ENCODE data around the gene PCNX2. TPM values are rescaled to one million over a fixed set of nuclear protein-coding genes. Genes with fewer than 3 reads are reported as not detected.

Gene PCNX2
- total RNA-seq, 1 donor from 2014 or later, result 12.8 TPM

DNA sequence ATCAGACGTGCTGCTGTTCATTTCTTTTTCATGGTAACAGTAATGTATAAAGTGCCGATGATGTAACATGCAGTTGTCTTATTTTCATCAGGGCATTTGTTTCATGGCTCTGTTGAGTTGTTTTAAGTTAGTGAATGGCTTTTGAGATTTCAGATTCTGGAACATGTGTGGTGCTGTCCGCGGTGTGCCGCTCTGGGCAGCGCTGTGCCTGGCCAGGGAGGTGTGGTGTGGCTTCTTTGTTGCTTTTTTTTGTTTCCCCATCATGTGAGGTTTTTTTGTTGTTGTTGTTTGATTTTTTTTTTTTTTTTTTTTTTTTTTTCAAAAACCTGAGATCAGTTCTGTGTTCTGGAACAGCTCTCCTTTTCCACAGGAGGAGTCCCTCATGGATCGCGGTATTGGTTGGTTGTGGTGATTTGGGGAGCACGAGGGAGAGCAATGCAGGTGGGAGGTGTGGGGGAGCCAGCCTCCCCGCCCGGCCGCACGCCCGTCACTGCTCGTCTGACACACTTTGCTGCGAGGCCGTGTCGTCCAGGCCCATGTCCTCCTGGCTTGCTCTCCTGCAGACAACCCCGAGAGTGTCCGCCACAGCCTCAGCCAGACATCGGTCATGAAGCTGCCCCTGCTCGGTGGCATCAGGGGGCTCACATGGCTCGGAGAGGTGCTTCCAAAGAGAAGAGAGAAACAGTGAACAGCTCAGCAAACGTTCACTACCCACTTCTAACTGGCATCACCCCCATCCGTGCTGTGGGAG, 311.5 kb downstream of the PCNX2 start:
- H3K4me3 Mint-ChIP-seq (ENCODE audit: low read depth), result no peak overlapping the region
- no peaks in the 10 kb centered on the region for H3K27me3 Mint-ChIP-seq (ENCODE audit: low read depth)
- no peaks in the 10 kb centered on the region for H3K9me3 Mint-ChIP-seq
- intact Hi-C loops (cut with micrococcal nuclease), result no loop called here
- no peak overlapping the region for H3K27ac Mint-ChIP-seq
- no peak for DNase-seq (ENCODE audit: low spot score)
- peaks cover 3% of the 10 kb centered on the region for H3K4me1 Mint-ChIP-seq (ENCODE audit: low read depth)
- H3K36me3 Mint-ChIP-seq (ENCODE audit: low read depth), result peaks cover 6% of the 10 kb centered on the region

DNA sequence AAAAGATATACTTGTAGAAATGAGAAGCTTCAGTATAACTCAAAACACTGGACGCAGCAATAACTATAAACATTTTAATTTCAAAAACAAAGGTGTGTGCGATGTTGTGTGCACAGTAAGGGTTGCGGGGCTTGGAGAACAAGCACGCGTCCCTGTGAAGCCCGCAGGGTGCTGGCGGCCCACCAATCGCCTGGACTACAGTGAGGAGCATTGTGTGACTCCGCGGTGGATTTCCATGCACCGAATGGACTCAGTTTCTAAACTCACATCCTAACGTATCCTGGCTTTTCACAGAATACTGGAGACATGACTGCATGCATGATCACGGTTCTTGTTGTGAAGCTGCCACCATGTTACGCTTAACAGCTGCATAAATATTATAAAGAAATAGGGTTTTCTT, 312.1 kb downstream of the PCNX2 start:
- intact Hi-C loops (cut with micrococcal nuclease), result no loop called here
- H3K4me3 Mint-ChIP-seq (ENCODE audit: low read depth), result no peak overlapping the region
- H3K9me3 Mint-ChIP-seq, result no peaks in the 10 kb centered on the region
- H3K27me3 Mint-ChIP-seq (ENCODE audit: low read depth), result no peaks in the 10 kb centered on the region
- DNase-seq (ENCODE audit: low spot score), result no peak
- peaks cover 10% of the 10 kb centered on the region for H3K36me3 Mint-ChIP-seq (ENCODE audit: low read depth)
- H3K27ac Mint-ChIP-seq, result no peak overlapping the region
- H3K4me1 Mint-ChIP-seq (ENCODE audit: low read depth), result peaks cover 9% of the 10 kb centered on the region

DNA sequence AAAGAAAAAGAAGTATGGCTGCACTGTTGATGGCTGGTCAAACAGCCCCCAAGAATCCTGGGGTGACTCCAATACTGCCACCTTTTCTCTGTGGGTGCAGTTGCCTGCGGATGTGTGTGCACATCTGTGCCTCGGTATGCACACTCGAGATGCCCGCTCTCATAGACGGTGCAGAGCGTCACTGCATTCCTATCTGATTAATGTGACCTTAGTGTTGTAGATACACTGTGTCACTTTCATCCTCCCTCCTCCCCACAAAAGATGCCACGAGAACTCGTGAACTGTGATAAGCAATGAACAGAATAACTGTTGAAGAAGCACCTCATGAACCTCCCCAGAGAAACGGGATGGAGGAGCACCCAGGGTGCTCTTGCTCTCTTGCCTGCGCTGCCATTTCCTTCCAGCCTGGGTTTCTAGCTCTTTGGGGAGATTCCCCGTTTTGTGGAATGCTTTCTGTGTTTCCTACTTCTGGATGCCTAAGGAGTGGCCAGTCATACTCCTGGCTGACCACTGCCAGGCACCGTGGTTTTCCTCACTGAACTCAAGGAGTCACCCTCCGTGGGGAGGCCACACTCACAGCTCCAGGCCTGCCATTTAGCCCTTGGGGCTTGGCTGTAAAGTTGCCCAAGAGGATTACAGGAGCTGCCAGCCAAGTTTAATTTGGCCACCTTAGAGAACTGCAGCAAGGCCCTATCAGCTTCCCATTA, 313.1 kb downstream of the PCNX2 start:
- Mint-ChIP-seq H3K27ac (no peak overlapping the region), H3K4me3 (ENCODE audit: low read depth) (no peak overlapping the region), H3K36me3 (ENCODE audit: low read depth) (peaks cover 18% of the 10 kb centered on the region), H3K9me3 (no peaks in the 10 kb centered on the region), H3K27me3 (ENCODE audit: low read depth) (no peaks in the 10 kb centered on the region), H3K4me1 (ENCODE audit: low read depth) (peaks cover 17% of the 10 kb centered on the region)
- intact Hi-C loops (cut with micrococcal nuclease), result no loop called here
- no peak for DNase-seq (ENCODE audit: low spot score)

DNA sequence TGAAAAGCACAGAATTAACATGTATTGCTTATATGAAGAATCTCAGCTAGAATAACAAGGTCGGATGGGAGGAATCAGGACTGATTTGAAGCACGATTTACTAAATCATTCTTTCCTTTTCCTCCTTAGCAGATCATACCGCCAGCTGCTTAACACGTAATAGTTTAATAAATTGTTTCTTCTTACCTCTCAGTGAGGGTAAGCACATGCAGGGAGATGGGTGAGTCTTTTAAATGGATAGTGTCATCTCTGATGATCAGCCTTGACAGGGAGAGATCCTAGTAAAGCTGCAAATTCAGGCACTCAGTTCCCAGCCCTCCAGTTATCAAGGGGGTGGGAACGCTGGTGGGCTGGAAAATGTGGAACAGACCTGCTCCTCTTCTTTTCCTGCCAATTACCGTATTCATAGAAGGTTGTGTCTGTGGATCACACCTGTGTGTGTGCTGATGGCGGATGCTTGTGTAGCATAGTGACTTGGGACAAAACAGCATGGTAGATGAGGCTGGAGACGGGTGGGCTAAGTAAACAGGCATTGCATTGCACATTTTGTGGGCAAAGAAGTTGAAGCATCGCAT, 314.5 kb downstream of the PCNX2 start:
- H3K4me1 Mint-ChIP-seq (ENCODE audit: low read depth), result peaks cover 17% of the 10 kb centered on the region
- no peaks in the 10 kb centered on the region for H3K27me3 Mint-ChIP-seq (ENCODE audit: low read depth)
- H3K36me3 Mint-ChIP-seq (ENCODE audit: low read depth), result peaks cover 28% of the 10 kb centered on the region
- intact Hi-C loops (cut with micrococcal nuclease), result no loop called here
- H3K9me3 Mint-ChIP-seq, result no peaks in the 10 kb centered on the region
- no peak for DNase-seq (ENCODE audit: low spot score)
- no peak overlapping the region for H3K4me3 Mint-ChIP-seq (ENCODE audit: low read depth)
- no peak overlapping the region for H3K27ac Mint-ChIP-seq

DNA sequence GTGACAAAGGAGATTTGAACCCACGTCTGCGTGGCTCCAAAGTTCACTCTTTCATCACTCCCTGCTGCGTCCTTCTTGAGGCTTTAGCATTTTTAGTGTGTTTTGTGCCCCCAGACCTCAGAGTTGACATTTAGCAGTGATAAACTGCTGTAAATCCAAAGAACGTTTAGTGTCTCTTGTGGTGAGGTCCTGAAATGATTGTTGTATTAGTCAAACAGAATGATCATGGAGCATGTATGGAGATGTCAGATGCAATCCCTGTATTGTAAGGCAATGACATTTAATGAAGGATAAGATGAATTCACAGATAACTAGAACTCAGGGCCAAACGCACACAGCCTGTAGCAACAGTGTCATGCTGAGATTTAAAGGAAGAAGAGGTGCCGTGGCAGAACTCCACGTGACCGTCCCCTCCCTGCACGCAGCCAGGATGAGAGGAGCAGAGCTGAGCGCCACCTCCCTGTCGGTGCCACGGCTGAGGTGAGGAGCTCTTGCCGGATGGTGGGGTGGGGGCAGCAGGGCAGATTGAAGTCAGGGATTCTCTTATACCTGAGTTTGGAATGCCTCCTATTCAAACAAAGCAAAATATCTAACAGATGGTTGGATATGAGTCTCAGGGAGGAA, 315.1 kb downstream of the PCNX2 start:
- Mint-ChIP-seq H3K27me3 (ENCODE audit: low read depth) (no peaks in the 10 kb centered on the region), H3K4me1 (ENCODE audit: low read depth) (peaks cover 17% of the 10 kb centered on the region), H3K9me3 (no peaks in the 10 kb centered on the region), H3K4me3 (ENCODE audit: low read depth) (no peak overlapping the region), H3K36me3 (ENCODE audit: low read depth) (peaks cover 28% of the 10 kb centered on the region), H3K27ac (no peak overlapping the region)
- intact Hi-C loops (cut with micrococcal nuclease), result no loop called here
- DNase-seq (ENCODE audit: low spot score), result no peak

DNA sequence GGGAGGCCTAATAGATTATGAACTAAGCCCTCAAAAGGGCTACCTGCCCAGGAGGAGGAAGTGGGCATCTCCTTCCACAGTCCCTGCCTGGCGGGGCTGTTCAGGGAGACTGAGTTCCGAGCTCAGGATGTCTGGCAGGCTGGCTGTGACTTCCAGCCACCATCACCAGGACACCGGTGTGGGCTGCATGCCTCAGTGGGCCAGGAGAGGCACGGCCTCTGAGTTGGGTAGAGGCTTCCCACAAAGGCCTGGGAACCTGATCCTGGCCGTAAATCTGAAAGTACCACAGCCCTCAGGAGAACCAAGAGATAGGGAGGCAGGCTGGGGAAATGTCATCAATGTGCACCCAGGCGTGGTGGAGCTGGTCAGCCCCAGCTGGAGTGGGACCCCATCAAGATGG, 316.0 kb downstream of the PCNX2 start:
- Mint-ChIP-seq H3K4me3 (ENCODE audit: low read depth) (no peak overlapping the region), H3K27ac (no peak overlapping the region), H3K27me3 (ENCODE audit: low read depth) (no peaks in the 10 kb centered on the region), H3K4me1 (ENCODE audit: low read depth) (peaks cover 21% of the 10 kb centered on the region), H3K9me3 (no peaks in the 10 kb centered on the region), H3K36me3 (ENCODE audit: low read depth) (peaks cover 36% of the 10 kb centered on the region)
- no peak for DNase-seq (ENCODE audit: low spot score)
- intact Hi-C loops (cut with micrococcal nuclease), result no loop called here

DNA sequence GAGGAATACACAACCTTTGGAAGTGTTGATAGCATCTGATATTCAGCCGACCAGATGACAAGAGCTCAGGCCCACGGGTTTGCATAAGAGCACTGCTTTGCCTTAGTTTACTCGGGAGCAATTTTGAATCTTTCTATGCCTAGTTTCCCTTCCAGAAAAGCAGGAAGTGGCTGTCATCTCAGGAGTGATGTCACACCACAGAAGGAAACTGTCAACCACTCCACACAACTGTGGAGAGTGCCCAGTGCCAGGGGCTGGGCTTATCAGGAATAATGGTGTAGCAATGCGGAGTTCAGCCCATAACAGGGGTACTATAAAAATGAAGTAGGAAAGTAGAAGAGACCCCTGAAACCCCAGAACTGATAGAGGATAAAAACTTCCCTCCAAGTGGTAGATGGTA, 316.7 kb downstream of the PCNX2 start:
- Mint-ChIP-seq H3K4me3 (ENCODE audit: low read depth) (peak overlapping the region; percentile 20), H3K36me3 (ENCODE audit: low read depth) (peaks cover 43% of the 10 kb centered on the region)
- no peak for DNase-seq (ENCODE audit: low spot score)

DNA sequence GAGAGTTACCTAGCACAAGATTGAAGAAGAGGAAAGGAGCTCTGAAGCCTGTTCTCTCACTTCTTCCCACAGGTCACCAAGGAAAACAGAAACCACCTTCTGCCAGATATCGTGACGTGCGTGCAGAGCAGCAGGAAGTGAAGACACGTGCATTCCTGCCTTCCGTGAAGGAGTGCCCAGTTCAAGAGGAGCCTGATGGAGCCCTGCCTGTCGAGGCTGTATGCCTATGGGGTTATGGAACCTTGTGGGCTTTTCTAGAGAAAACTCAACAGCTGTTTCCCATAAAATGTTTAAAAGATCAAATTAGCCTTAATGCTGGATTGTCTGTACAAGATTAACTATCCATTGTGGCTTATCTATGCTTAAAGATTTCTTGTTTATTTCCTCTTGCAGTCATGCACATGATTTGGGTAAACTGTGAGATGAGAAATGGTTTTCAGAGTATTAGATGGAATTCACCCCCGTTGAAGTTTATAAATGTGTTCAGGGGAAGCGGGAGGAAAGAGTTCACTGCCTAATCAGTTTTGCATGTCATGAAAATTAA, 317.4 kb downstream of the PCNX2 start:
- intact Hi-C loops (cut with micrococcal nuclease), result no loop called here
- peak overlapping the region; percentile 50 for H3K27ac Mint-ChIP-seq

More for the DNA sequence above, 316.7 kb downstream of the PCNX2 start:
- Mint-ChIP-seq H3K4me1 (ENCODE audit: low read depth) (peaks cover 24% of the 10 kb centered on the region), H3K9me3 (peaks cover 7% of the 10 kb centered on the region), H3K27ac (peak overlapping the region; percentile 63), H3K27me3 (ENCODE audit: low read depth) (no peaks in the 10 kb centered on the region)
- intact Hi-C loops (cut with micrococcal nuclease), result no loop called here

DNA sequence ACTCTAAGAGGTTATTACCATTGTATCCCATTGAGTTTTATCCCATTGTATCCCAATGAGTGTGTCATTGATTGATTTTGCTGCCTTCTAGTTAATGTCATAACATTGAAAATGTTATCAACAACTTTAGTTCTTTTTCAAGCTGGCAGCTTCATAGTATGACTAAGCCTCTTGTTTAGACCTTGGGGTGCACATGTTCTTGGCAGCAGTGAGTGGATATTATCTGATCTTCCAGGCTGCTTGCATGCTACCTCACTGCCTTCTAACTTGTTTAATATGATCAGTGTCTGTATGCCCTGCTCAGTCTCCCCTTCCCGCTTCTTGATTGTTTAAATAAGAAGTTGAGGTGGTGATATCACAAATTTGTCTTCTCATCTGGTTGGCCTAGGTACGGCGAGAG, 320.6 kb downstream of the PCNX2 start:
- intact Hi-C loops (cut with micrococcal nuclease), result no loop called here
- Mint-ChIP-seq H3K9me3 (peaks cover 26% of the 10 kb centered on the region), H3K36me3 (ENCODE audit: low read depth) (peaks cover 75% of the 10 kb centered on the region)

More for the DNA sequence above, 317.4 kb downstream of the PCNX2 start:
- Mint-ChIP-seq H3K9me3 (peaks cover 14% of the 10 kb centered on the region), H3K36me3 (ENCODE audit: low read depth) (peaks cover 47% of the 10 kb centered on the region), H3K4me3 (ENCODE audit: low read depth) (no peak overlapping the region), H3K27me3 (ENCODE audit: low read depth) (no peaks in the 10 kb centered on the region), H3K4me1 (ENCODE audit: low read depth) (peaks cover 24% of the 10 kb centered on the region)
- DNase-seq (ENCODE audit: low spot score), result no peak

DNA sequence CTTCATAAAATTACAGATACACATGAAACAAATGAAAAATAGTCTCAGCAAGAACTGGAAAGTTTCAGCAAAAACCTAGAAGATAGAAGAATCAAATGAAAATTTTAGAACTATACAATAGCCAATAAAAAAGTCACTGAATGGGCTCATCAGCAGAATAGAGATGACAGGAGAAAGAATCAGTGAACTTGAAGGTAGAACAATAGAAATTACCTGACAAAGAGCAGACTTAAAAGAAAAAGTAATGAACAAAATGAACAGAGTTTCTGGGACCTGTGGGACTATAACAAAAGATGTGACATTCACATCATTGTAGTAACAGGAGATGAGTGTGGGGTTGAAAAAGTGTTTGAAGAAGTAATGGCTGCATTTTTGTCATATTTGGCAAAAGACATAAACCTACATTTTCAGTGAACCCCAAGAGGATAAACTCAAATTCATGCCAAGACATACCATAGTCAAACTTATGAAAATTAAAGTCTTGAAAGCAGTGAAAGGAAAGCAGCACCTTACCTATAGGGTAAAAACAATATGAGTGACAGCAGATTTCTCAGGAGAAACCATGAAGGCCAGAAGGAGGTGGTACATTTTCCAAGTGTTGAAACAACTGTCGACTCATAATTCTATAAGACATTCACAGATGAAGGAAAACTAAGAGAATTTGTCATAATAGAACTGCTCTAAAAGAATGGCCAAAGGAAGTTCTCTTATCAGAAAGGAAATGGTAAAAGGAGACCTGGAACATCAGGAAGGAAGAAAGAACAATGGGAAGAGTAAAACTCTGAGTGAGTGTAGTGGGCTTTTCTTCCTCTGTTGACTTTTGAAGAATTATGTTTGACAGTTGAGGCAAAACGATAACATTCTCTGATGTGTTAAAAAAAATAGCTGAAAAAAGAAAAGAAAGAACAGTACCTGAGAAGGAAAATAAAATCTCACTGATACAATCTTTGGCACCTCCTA, 321.6 kb downstream of the PCNX2 start:
- Mint-ChIP-seq H3K4me1 (ENCODE audit: low read depth) (peaks cover 22% of the 10 kb centered on the region), H3K27me3 (ENCODE audit: low read depth) (no peaks in the 10 kb centered on the region), H3K36me3 (ENCODE audit: low read depth) (peaks cover 82% of the 10 kb centered on the region), H3K4me3 (ENCODE audit: low read depth) (no peak overlapping the region), H3K9me3 (peaks cover 26% of the 10 kb centered on the region), H3K27ac (no peak overlapping the region)
- intact Hi-C loops (cut with micrococcal nuclease), result no loop called here
- no peak for DNase-seq (ENCODE audit: low spot score)

More for the DNA sequence above, 320.6 kb downstream of the PCNX2 start:
- Mint-ChIP-seq H3K4me1 (ENCODE audit: low read depth) (peaks cover 24% of the 10 kb centered on the region), H3K27ac (no peak overlapping the region), H3K4me3 (ENCODE audit: low read depth) (no peak overlapping the region), H3K27me3 (ENCODE audit: low read depth) (no peaks in the 10 kb centered on the region)
- DNase-seq (ENCODE audit: low spot score), result no peak

DNA sequence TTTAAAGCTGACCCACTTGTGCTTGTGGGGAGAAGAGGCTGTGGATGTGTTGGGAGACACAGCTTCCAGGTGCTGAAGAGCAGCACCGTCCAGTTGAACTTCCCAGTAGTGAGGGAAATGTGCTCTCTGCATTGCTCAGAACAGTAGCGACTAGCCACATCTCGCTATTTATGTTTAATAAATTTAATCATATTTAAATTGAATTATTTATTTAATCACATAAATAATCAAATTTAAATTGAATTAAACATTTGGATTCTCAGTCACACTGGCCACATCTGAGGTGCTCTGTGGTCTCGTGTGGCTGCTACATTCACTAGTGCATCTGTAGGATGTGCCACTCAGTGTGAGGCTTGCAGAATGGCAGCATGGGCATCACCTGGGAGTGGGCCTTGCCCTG, 325.0 kb downstream of the PCNX2 start:
- intact Hi-C loops (cut with micrococcal nuclease), result no loop called here
- H3K4me3 Mint-ChIP-seq (ENCODE audit: low read depth), result no peak overlapping the region
- H3K4me1 Mint-ChIP-seq (ENCODE audit: low read depth), result peaks cover 14% of the 10 kb centered on the region
- no peak overlapping the region for H3K27ac Mint-ChIP-seq
- peaks cover 76% of the 10 kb centered on the region for H3K36me3 Mint-ChIP-seq (ENCODE audit: low read depth)
- no peak for DNase-seq (ENCODE audit: low spot score)
- H3K27me3 Mint-ChIP-seq (ENCODE audit: low read depth), result no peaks in the 10 kb centered on the region
- H3K9me3 Mint-ChIP-seq, result peaks cover 26% of the 10 kb centered on the region

DNA sequence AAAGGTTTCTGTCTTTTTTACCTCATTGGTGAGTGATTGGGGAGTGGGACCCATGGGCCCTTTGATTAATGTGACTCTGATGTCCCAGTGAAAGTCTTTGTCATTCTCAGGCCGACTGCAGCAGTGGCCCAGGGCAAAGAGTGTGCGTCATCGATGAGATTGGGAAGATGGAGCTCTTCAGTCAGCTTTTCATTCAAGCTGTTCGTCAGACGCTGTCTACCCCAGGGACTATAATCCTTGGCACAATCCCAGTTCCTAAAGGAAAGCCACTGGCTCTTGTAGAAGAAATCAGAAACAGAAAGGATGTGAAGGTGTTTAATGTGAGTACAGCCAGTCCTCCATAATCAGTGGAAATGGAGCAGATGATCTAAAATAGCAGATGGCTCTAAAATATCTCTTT, 325.7 kb downstream of the PCNX2 start:
- no peak for DNase-seq (ENCODE audit: low spot score)
- Mint-ChIP-seq H3K4me1 (ENCODE audit: low read depth) (peaks cover 15% of the 10 kb centered on the region), H3K4me3 (ENCODE audit: low read depth) (no peak overlapping the region), H3K9me3 (peaks cover 26% of the 10 kb centered on the region), H3K27ac (no peak overlapping the region), H3K27me3 (ENCODE audit: low read depth) (no peaks in the 10 kb centered on the region), H3K36me3 (ENCODE audit: low read depth) (peaks cover 71% of the 10 kb centered on the region)
- intact Hi-C loops (cut with micrococcal nuclease), result no loop called here

Data from activated T-helper 2 cell treated with anti-CD3 and anti-CD28 coated beads, Interferon-gamma antibody, Interleukin-2, Interleukin-4, amounts not matched to agents 10 μg/mL and 5 μg/mL and 100 μg/mL, durations not matched to agents 14 hours and 24 hours and 36 hours (primary cell).